ENCODE measurements around the gene LPP. TPM values are rescaled to one million over a fixed set of nuclear protein-coding genes. Genes with fewer than 3 reads are reported as not detected.

LPP gene
- total RNA-seq, 1 donor from 2014 or later, result 14.2 TPM

DNA sequence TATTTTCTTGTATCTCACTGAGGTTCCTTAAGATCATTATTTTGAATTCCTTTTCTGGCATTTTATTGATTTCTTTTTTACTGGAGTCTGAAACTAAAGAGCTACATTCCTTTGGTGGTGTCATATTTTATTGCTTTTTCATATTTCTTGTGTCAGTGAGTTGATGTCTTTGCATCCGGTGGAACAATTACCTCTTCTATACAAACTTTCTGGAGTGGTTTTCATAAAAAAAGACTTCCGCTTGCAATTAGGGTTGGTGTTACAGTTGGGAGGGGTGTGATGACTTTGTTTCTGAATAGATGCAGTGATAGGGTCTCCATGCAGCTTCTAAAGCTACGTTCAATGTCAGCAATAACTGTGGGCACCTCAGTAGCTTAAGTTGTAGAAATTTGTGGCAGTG lies 181.7 kb downstream of the LPP start:
- FAIRE-seq (no peak), DNase-seq (ENCODE audit: low read depth) (no peak)
- TF ChIP-seq, protein P1, sequence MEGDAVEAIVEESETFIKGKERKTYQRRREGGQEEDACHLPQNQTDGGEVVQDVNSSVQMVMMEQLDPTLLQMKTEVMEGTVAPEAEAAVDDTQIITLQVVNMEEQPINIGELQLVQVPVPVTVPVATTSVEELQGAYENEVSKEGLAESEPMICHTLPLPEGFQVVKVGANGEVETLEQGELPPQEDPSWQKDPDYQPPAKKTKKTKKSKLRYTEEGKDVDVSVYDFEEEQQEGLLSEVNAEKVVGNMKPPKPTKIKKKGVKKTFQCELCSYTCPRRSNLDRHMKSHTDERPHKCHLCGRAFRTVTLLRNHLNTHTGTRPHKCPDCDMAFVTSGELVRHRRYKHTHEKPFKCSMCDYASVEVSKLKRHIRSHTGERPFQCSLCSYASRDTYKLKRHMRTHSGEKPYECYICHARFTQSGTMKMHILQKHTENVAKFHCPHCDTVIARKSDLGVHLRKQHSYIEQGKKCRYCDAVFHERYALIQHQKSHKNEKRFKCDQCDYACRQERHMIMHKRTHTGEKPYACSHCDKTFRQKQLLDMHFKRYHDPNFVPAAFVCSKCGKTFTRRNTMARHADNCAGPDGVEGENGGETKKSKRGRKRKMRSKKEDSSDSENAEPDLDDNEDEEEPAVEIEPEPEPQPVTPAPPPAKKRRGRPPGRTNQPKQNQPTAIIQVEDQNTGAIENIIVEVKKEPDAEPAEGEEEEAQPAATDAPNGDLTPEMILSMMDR (IDR thresholded peaks at IDR 0.05; ENCODE audit: insufficient read depth, low read length, severe bottlenecking), result no peak
- Histone ChIP-seq H3K27me3 (ENCODE audit: control insufficient read depth, insufficient read depth, low read length) (no peaks in the 10 kb centered on the region), H3K36me3 (ENCODE audit: control insufficient read depth, insufficient read depth, low read length) (no peaks in the 10 kb centered on the region), H3K4me3 (ENCODE audit: low read depth, low read length) (no peak overlapping the region)

DNA sequence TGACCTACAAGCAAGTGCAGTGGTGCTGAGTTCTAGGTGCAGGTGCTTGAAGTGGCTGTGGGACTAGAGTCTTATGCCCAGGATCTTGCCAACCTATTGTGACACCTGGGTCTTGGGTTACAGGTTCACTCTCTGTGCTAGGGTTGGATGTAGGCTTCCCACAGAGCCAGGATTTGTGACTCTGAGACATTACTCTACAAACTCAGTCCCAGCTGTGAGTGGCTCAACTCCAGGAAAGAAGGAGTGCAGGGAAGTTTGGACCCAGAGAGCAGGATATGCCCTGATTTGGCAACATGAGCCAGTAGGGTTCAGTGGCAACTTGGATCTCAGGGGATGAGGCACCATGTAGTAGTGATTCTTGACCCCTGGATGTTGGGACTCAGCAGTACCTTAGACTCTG lies 182.2 kb downstream of the LPP start:
- no peak overlapping the region for H3K4me3 ChIP-seq (ENCODE audit: low read depth, low read length)
- TF ChIP-seq, protein P1 (IDR thresholded peaks at IDR 0.05; ENCODE audit: insufficient read depth, low read length, severe bottlenecking), result no peak
- no peaks in the 10 kb centered on the region for H3K27me3 ChIP-seq (ENCODE audit: control insufficient read depth, insufficient read depth, low read length)
- peak; percentile 13 for FAIRE-seq
- no peak for DNase-seq (ENCODE audit: low read depth)
- H3K36me3 ChIP-seq (ENCODE audit: control insufficient read depth, insufficient read depth, low read length), result no peaks in the 10 kb centered on the region

DNA sequence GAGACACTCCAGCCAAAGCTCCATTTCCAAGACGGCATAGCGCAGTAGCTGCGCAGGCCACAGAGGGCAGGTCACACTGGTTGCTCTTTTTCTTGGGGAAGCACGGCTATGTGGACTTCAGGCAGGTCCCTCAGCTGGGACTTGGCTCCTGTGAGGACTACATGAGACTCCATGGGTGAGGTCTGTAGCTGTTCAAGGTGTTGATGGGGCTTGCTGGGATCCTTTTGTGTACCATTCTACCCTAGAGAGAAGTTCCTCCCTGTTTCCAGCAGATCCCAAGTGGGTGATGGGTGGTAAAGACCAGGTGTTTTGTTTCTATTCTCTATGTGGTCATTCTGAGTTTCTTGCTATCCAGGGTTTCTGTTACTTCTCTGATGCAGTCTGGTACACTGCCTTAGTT lies 183.3 kb downstream of the LPP start:
- Histone ChIP-seq H3K36me3 (ENCODE audit: control insufficient read depth, insufficient read depth, low read length) (no peaks in the 10 kb centered on the region), H3K27me3 (ENCODE audit: control insufficient read depth, insufficient read depth, low read length) (no peaks in the 10 kb centered on the region), H3K4me3 (ENCODE audit: low read depth, low read length) (no peak overlapping the region)
- FAIRE-seq, result no peak
- no peak for DNase-seq (ENCODE audit: low read depth)
- TF ChIP-seq, protein P1 (IDR thresholded peaks at IDR 0.05; ENCODE audit: insufficient read depth, low read length, severe bottlenecking), result no peak

DNA sequence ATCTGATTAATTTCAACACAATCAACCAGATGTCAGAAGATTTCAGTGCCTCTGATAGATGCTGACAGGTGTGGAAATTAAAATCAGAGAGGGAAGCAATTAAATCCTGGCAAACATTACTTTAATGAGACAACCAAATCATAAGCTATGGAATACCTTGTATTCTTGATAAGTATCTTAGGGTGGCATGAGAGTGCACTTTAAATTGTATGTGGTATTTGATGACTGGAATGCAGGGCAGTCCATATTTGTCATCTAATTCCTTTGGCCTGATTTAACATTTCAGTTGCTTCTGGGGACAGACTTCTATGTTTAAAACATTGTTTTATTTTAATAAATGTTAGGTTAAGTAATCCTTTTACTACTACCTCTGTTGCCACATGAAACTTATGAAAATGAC lies 184.1 kb downstream of the LPP start:
- no peak for FAIRE-seq

DNA sequence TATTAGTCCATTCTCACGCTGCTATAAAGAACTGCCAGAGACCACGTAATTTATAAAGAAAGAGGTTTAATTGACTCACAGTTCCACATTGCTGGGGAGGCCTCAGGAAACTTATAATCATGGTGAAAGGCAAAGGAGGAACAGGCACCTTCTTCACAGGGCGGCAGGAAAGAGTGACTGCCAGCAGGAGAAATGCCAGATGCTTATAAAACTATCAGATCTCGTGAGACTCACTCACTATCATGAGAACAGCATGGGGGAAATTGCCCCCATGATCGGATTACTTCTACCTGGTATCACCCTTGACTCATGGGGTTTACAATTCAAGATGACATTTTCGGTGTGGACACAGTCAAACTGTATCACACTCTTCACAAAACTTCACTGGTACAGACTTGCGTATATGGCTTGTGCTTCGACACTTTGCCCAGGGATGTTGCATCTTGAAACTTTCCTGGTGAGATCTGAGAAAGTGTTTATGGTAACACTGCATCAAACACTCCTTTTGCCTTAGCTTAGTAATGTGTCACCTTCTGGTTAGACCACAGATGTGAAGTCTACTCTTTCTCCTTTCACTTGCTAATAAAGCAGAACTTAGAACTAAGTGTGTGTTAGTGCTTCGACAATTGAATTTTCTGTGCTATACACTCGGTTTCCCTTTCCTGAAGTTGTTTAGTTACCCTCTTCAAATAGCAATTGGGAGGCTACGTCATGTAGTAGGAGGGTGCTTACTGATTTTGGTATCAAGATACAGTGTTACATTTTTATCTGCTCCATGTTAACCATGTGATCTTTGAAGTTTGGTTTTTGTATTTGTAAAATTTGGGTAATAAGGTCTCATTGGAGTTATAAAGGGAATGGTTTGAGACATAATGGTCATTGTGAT lies 185.7 kb downstream of the LPP start:
- DNase-seq (ENCODE audit: low read depth), result no peak
- no peaks in the 10 kb centered on the region for H3K36me3 ChIP-seq (ENCODE audit: control insufficient read depth, insufficient read depth, low read length)
- FAIRE-seq, result no peak
- TF ChIP-seq, protein P1 (IDR thresholded peaks at IDR 0.05; ENCODE audit: insufficient read depth, low read length, severe bottlenecking), result no peak
- no peak overlapping the region for H3K4me3 ChIP-seq (ENCODE audit: low read depth, low read length)
- no peaks in the 10 kb centered on the region for H3K27me3 ChIP-seq (ENCODE audit: control insufficient read depth, insufficient read depth, low read length)

More for the DNA sequence above, 184.1 kb downstream of the LPP start:
- no peaks in the 10 kb centered on the region for H3K27me3 ChIP-seq (ENCODE audit: control insufficient read depth, insufficient read depth, low read length)
- TF ChIP-seq, protein P1 (IDR thresholded peaks at IDR 0.05; ENCODE audit: insufficient read depth, low read length, severe bottlenecking), result no peak
- H3K4me3 ChIP-seq (ENCODE audit: low read depth, low read length), result no peak overlapping the region
- H3K36me3 ChIP-seq (ENCODE audit: control insufficient read depth, insufficient read depth, low read length), result no peaks in the 10 kb centered on the region
- DNase-seq (ENCODE audit: low read depth), result no peak
